ENCODE measurements around the gene ZP1. TPM values are rescaled to one million over a fixed set of nuclear protein-coding genes. Genes with fewer than 3 reads are reported as not detected.
"Not testable (repeated sequence)": the region's sequence is repeated elsewhere in the genome, so short reads cannot be mapped to it uniquely, and the experiment has no call there.

Gene ZP1
- total RNA-seq, 1 experiment from 2014 or later = not detected

DNA sequence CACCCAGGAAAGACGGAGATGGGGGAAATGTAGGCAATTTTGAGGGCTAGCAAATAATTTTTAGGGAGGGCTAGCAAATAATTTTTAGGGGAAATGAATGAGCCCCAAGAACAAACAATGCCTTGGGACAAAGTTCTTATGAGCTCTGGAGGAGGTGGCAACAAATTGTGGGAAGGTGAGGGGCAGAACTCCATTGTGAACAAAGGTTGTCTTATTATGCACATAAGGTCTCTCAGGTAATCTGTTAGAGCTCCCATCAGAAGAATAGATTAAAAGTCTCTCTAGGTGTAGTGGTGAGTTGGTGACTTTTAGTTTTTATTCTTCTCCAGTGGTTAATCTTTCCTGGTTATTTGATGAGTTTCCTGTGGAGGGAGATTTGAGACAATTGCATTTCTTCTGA, 41.5 kb downstream of the ZP1 start:
- DNase-seq (ENCODE audit: low read depth) = no peak

- DNase-seq (ENCODE audit: low read depth) = not testable (repeated sequence)
Measured at GRCh38 chr11:60909680-60910280, 42.4 kb downstream of the ZP1 start.

GRCh38 chr11:60910281-60910687, 42.9 kb downstream of the ZP1 start:
- no peak for DNase-seq (ENCODE audit: low read depth)

DNA sequence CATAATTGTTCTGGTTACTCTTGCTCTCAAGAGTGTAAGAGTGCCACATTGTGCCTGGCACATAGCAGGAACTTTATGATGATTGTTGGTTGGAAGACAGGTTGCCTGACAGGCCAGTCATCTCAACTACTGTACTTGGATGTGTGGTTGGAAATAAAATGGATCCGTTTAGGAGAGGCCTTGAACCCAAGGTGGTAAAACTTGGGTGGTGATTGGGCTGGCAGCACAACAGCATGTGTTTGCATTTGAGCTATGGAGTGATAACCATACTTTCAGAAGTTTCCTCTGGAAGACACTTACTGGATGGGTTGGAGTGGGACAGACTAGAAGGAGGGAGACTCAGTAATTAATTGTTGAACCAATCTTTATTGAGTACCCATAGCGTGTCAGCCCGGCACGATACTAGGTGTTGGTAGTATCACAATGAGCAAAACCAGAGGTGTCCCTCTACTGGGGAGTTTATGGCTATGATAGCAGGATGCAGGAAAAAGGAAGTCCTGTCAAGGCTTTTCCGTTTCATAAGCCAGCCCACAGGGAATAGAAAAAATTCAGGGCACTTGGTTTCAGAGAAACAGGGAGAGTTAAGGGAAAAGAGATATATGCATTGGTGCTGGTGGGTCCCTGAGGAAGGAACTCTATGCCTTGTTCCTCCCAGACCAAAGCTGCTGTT, 43.5 kb downstream of the ZP1 start:
- DNase-seq (ENCODE audit: low read depth) = no peak

GRCh38 chr11:60912223-60912850, 45.0 kb downstream of the ZP1 start:
- DNase-seq (ENCODE audit: low read depth) = no peak

DNA sequence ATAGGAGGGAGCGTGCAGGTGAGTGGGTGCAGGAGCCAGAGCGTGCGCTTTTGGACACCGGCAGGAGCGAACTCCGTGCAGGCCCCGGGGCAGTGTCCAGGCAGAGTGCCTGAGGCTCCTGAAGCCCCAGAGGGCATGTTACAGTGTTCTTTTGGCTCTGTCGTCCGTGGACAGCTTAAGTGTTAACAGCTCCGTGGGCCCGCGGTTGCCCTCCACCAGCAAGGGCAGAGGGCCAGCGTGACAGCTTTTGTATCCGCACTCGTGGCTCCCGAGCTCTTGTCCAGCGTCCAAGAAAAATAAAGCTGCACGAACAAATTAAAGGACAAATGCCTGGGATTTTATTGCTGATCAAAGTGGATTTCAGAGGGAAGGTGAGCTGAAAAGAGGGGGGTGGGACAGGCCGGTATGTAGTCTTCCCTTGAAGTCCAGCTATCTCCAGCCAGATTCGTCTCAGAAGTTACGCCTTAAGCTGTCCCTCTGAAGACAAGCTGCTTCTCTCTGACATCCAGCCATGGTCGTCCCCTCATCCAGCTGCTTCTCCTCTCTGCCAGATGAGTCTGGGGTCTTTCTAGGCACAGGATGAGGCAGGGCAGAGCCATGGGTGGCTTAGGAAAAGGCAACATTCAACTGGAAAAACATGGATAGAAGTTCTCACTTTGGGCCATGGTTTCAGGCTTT, 45.6 kb downstream of the ZP1 start:
- DNase-seq (ENCODE audit: low read depth) = no peak

DNA sequence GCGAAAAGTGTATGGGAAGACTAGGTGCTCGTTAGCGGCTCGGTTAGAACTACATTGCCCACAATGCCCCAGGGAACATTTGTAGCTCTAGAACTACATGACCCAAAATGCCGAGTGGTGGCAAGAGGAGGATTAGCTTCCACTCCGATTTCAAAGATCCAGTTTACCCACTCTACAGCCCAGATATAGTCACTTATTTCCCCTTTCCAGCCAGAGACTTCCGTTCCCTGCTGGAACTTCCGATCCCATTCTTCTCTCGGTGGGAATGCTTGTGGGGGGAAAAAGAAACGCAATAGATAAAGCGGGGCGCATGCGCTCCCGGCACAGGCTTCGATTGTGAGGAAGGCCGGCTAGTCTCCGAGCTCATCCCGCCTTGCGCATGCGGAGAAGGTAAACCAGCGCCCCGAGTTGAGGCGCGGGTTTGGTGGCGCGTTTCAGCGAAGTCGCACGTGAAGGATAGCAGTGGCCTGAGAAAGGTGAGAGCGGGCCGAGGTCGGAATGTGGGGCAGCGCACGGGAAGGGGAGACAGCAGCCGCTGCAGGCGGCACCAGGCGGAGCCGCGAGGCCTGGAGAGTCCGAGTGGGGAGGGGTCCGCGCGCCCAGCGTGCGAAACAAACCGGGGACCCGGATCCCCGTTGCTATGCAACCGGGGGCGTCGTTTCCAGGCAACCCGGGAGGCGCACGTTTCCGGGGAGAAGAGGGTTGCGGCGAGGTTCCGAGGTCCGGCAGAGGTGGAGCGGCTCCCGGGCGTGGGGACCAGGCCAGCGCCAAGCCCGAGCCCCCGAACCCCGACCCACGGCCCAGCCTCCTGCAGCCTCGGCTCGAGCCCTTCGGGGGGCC, 46.7 kb downstream of the ZP1 start, which contains the start of gene TMEM109:
Gene TMEM109, plus strand, starts transcription at position 366 of the 840 bp plus-strand sequence. CDS start 5,536 bp downstream, outside the sequence.
- DNase-seq (ENCODE audit: low read depth) = peak; percentile 91

GRCh38 chr11:60914633-60915247, 47.4 kb downstream of the ZP1 start:
- peak; percentile 50 for DNase-seq (ENCODE audit: low read depth)

DNA sequence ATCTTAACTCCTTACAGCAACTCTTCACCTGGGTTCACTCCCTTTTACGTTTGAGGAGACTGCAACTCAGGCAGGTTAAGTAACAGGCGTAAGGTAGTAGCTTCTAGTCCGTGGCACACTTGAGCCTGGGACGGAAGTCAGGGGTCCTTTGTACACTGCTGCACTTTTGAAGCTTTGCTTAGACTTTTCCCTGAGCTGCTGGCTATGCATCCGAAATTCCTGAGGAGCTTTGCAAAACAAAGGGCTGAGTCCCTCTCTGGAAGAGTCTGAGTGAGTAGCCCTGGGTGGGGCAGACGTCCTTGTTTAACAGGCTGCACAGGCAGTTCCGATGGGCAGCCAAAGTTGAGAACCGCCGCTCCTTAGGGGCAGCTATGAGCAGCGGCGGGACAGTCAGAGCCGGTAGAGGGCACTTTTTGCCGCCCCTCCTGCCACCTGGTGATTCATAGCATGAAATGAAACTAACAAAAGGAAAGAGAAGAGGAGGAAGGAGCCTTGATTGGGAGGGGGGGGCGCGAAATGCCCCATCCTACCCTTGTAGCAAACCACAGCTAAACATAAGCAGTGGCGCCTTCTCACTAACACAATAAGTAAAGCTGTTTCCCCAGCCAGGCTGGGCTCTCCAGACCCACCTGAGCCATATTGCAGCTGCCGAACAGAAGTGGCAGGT, 48.0 kb downstream of the ZP1 start:
- DNase-seq (ENCODE audit: low read depth) = peak; percentile 81

DNA sequence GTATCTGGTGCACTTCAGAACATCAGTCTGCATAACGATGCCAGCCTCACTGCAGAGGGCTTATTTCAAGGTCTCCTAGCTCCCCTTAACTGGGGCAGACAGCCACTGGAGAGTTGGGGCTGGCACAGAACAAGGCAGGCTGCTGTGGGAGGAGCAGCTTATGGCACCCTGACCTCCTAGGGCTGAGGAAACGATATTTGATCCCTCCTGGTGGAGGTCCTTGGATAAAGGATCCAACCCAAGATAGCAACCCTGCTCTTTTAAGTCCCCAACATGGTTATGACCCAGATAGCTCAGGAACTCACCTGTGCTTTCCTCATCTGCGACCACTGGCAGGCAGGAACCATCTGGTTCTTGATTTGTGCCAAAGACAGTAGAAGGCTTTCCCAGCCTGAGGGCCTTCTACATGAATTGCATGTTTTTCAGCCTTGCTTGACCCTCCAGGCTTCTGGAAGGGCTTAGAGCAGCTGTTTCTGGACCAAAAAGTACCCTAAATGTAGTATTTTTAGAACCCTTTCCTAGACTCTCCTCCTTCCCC, 49.4 kb downstream of the ZP1 start:
- DNase-seq (ENCODE audit: low read depth) = no peak

DNA sequence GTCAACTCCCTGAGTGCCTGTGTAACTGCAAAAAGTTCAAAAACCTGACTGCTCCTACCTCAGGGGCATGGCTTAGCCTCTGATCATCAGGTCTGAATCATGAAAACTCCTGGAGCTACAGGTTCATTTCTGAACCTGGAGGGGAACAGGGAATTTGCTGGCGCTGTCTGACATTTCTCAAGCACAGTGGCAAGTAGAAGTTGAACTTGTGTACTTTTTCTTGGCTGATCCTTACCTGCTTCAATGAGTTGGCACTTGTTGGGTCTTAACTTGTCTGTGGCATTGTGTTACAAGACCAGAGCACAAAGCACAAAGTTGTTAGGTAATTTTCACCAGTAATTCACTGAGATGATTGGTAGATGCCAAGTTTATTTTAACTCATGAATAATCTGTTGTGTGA, 49.9 kb downstream of the ZP1 start:
- no peak for DNase-seq (ENCODE audit: low read depth)

GRCh38 chr11:60918251-60918938, 51.1 kb downstream of the ZP1 start:
- DNase-seq (ENCODE audit: low read depth) = no peak

DNA sequence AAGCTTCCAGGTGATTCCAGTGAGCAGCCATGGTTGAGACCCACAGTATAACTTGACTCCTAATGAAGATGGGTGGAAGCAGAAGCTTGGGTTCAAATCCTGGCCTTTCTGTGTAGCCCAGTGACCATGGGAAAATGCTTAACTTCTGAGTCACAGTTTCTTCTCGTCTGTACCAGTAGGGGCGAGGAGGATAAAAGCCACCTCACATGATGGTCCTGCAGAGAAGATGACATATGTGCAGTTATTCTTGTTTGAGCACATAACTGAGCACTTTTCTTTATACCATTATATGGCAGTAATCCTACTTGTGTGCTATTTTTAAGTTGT, 51.6 kb downstream of the ZP1 start:
- DNase-seq (ENCODE audit: low read depth) = peak; percentile 27

DNA sequence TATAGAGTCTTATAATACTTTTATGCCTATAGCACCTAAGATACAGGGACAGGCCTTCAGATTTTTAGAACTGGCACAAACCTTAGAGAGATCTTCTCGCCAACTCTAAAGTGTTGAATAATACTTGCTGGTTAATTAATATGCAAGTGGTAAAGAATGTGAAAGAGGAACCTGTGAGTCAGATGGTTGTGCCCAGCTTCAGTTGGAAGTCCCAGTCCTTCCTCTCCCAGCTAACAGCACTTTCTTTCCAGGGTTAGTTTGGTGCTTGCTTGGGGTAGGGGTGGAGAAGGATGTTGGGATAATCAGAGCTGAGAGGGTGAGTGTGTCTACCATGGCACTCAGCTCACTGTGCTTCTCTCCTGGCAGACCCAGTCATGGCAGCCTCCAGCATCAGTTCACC, 52.0 kb downstream of the ZP1 start:
- DNase-seq (ENCODE audit: low read depth) = no peak

GRCh38 chr11:60919956-60920355, 52.6 kb downstream of the ZP1 start:
- DNase-seq (ENCODE audit: low read depth) = no peak

DNA sequence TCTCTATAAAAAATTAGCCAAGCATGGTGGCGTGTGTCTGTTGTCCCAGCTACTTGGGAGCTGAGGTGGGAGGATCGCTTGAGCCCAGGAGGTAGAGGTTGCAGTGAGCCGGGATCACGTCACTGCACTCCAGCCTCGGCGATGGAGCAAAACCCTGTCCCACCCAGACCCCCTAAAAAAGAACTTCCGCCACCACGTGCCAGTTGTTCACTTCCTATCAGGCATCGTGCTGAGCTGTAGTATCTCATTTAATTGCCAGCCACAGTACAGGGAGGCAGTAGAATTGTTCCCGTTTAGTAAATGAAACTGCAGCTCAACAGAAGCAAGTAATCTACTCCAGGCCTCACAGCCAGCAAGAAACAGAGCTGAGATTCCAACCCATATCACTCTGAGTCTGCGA, 53.9 kb downstream of the ZP1 start:
- DNase-seq (ENCODE audit: low read depth) = no peak

- DNase-seq (ENCODE audit: low read depth) = no peak
Measured at GRCh38 chr11:60921777-60922335, 54.5 kb downstream of the ZP1 start.

GRCh38 chr11:60922906-60923305, 55.6 kb downstream of the ZP1 start:
- no peak for DNase-seq (ENCODE audit: low read depth)

DNA sequence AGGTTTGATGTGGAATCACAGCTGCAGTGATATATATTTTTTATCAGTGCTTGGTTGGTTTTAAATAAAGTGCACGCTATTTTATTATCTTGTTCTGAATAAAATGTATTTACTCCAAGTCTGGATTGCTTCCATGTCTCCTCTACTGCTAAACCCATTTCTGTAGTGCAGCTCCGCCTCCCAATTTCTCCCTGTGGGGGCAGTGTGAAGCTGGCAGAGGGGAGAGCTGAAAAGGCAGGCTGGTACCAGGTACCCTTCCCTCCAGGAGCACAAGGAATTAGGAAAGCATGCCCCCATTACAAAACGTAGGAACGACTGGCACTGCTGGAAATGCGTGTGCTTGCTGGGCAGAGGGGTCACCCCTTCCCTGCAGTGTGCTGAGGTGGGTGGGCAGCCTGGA, 56.0 kb downstream of the ZP1 start:
- DNase-seq (ENCODE audit: low read depth) = no peak

DNA sequence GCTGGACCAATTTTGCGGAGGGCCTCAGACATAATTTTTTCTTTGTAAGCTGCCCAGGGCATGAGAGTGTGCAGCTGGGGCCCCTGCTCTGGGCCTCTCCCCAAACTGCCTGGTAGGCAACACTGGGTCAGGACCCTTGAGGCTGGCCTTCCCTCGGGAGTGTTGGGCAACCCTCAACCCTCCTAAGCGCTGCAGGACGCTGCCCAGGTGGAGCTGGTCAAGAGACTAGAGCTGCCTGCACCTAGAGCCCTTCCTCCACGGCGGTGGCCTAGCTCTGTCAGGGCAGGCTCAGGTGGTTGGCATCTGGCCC, 56.4 kb downstream of the ZP1 start:
- DNase-seq (ENCODE audit: low read depth) = no peak

Data from Daoy (cell line).